G401 (cell line): Measurements from ENCODE around the gene GBP3. TPM values are rescaled to one million over a fixed set of nuclear protein-coding genes. Genes with fewer than 3 reads are reported as not detected.
"Not testable (repeated sequence)": the region's sequence is repeated elsewhere in the genome, so short reads cannot be mapped to it uniquely, and the experiment has no call there.

ENCODE experiments used
- DNase-seq: peaks from one replicate; pipeline ENCODE4 v3.0.0-alpha.2; 2015; ENCODE audit warnings: low spot score
- in situ Hi-C: cut with HindIII; loops from 2 replicates; pipeline ENCODE4 v1.10.0; 2016; ENCODE audit warnings: low sequenced_read_pairs, mixed read lengths
- total RNA-seq: library from RNA; depleted of rRNA; stranded (reverse); fragments of >200 nt; shearing (Covaris generic); gene quantifications from 2 replicates; pipeline ENCODE4 v1.2.3, GENCODE V29; 2014

Gene GBP3
- total RNA-seq, 1 experiment from 2014 or later: not detected

GRCh38 chr1:89042491-89042890, 19.8 kb upstream of the GBP3 start:
- in situ Hi-C loops: no loop called here
- DNase-seq: no peak

- in situ Hi-C loops: no loop called here
- no peak for DNase-seq
Observed at GRCh38 chr1:89041721-89042120, 19.1 kb upstream of the GBP3 start.

DNA sequence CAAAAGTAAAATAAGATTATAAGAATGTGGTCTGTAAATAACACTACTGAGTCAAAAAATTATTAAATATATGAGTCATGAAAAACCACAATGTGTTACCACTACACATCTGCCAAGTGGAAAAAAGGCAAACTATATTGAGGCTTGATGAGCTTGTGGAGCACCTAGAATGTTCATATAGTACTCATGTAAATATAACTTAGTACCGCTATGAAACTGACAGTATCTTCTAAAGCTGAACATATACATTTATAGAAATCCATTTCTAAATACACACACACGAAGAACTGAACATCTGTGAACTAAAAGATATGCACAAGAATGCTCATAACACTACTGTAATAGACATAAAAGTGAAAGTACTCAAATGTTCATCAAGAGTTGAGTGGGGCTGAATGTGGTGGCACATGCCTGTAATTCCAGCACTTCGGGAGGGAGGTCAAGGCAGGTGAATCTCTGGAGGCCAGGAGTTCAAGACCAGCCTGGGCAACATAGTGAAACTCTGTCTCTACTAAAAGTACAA, 18.5 kb upstream of the GBP3 start:
- DNase-seq: no peak
- in situ Hi-C loops: no loop called here

- in situ Hi-C loops: no loop called here
Observed at GRCh38 chr1:89040315-89040626, 17.6 kb upstream of the GBP3 start.

DNA sequence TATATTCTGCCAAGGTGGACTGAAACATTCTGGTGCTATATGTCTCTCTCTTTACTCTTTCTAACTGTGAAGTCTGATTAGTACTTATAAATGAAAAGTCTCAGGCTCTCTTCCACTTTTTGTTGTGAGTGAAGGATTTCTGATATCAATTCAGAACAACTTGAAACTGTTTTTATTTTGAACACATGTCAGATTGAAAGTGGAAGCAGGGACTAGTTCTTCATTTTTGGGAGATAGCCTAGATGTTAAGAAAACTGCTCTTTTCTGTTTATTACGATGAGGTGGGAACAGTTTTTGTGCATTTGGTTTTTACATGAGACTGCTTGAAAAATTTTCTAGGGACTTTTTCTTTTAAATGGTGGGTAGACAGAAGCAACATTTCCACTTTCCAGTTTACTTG, 14.5 kb upstream of the GBP3 start:
- in situ Hi-C loops: no loop called here
- no peak for DNase-seq

More at GRCh38 chr1:89040315-89040626, 17.6 kb upstream of the GBP3 start:
- no peak for DNase-seq

DNA sequence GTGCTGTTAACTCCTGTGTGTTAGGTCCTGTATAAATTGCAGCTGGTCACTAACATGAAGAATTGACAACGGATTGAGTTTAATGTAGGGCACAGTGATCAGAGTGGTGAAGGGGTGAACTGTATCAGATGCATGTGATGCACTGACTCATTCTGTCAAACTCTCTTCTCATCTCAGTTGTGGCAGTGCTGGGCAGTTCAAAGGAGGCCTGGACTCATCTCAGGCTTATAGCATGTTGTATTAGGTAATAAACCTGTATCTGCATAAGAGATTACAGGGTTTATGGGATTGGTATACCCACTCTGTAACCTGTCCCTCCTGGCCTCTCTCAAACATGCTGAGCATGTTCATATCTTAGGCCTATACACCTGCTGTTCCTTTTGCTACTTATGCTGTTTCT, 12.4 kb upstream of the GBP3 start:
- DNase-seq: no peak
- in situ Hi-C loops: no loop called here

- DNase-seq, in situ Hi-C loops: not testable (repeated sequence)
Observed at GRCh38 chr1:89034004-89034403, 11.3 kb upstream of the GBP3 start.

GRCh38 chr1:89029051-89029450, 6.4 kb upstream of the GBP3 start:
- in situ Hi-C loops, DNase-seq: not testable (repeated sequence)

- in situ Hi-C loops: no loop called here
- no peak for DNase-seq
Observed at GRCh38 chr1:89025928-89026327, 3.3 kb upstream of the GBP3 start.

DNA sequence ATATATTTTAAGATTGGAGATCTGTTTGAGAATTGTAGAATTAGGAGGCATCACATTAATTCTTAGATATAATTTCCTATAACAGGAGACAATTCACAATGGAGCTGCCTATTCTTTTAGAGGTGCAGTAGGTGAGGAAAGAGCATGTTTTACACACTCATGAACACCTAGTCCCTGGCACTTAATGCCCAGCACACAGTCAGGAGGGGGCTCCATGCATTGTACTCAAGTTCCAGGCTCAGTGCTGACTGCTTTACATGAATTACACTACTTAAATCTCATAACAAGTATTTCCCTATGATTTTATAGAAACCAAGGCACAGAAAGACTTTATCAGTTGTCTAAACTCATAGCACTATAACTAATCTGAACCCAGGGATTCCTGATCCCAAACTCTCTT, 360 bp upstream of the GBP3 start:
- in situ Hi-C loops: no loop called here
- no peak for DNase-seq

GRCh38 chr1:89018318-89018717, 4.3 kb downstream of the GBP3 start:
- in situ Hi-C loops, DNase-seq: not testable (repeated sequence)

DNA sequence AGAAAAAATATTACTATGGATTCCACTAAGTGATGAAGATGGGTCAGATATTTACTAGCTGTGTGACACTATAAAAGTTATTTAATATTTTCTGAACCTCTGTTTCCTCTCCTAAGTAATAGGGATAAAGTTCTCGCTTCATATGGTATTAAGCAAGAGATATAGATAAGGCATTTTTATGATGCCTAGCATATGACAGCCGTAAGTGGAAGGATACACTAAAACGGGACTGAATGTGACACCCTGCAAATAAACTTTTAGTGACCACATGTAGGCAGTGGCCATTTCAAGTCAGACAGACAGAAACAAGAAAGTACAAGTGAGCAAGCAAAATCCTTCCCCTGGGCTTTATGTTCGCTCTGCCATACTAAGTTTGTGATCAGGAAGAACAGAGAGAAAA, 14.2 kb downstream of the GBP3 start:
- DNase-seq: no peak
- in situ Hi-C loops: no loop called here

DNA sequence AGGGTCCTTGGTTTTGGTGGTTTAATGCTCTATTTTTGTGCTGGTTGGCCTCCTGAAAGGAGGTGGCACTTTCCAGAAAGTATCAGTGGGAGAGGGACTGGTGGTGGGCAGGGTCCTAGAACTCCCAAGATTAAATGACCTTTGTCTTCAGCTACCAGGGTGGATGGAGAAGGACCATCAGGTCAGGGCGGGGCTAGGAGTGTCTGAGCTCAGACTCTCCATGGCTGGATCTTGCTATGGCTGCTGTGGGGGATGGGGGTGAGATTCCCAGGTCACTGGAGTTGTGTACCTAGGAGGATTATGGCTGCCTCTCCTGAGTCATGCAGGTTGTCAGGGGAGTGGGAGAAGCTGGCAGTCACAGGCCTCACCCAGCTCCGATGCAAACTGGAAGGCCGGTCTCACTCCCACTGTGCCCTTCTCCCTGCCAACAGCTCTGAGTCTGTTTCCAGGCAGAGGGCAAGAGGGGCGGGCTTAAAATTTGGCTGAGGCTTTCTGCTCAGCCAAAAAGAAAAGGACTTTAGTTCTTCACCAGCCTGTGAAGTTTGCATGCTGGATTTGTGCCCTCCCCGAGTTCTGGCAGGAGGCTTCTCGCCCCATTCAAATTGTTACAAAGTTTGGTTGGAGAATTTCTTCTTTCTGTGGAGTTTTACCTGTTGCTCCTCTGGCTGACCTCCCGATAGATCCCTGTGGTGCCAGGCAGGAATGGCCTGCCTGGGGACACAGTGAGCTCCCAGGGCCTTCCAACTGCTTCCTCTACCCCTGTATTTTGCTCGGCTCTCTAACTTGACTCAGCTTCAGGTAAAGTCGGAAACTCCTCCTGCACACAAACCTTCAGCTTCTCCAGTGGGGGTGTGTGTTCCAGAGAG, 17.1 kb downstream of the GBP3 start:
- in situ Hi-C loops: no loop called here

DNA sequence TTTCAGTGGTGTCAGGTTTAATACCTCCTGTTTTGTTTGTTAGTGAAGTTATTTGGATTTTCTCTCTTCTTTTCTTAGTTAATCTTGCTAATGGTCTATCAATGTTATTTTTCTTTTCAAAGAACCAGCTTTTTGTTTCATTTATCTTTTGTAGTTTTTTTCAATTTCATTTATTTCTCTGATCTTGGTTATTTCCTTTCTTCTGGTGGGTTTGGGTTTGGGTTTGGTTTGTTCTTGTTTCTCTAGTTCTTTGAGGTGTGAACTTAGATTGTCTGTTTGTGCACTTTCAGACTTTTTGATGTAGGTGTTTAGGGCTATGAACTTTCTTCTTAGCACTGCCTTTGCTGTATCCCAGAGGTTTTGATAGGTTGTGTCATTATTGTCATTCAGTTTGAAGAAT, 20.5 kb downstream of the GBP3 start:
- in situ Hi-C loops, DNase-seq: not testable (repeated sequence)

More for the DNA sequence above, 17.1 kb downstream of the GBP3 start:
- DNase-seq: no peak

- DNase-seq: no peak
- in situ Hi-C loops: no loop called here
Observed at GRCh38 chr1:89001510-89001909, 21.2 kb downstream of the GBP3 start.

GRCh38 chr1:88998716-88999115, 23.9 kb downstream of the GBP3 start:
- DNase-seq: peak; percentile 82
- in situ Hi-C loops: no loop called here

DNA sequence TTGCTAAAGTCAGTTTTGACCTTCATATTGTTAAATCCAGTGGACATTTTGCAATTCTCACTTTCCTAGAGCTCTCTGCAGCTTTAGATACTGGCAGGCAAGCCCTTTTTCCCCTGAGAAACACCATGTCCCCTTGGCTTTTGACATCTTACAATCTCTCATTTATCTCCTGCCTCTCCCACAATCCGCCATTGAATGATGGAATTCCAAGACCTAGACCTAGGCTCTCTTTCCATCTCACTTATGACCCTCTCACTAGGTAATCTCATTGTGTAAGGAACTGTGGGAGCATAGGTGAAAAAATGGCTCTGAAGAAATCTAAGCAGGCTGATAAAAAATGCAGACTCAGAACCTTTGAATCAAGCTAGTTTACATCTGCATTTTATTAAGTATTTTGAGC, 32.2 kb downstream of the GBP3 start:
- no peak for DNase-seq
- in situ Hi-C loops: no loop called here

- in situ Hi-C loops: no loop called here
- DNase-seq: no peak
Observed at GRCh38 chr1:88985692-88986091, 37.0 kb downstream of the GBP3 start.

DNA sequence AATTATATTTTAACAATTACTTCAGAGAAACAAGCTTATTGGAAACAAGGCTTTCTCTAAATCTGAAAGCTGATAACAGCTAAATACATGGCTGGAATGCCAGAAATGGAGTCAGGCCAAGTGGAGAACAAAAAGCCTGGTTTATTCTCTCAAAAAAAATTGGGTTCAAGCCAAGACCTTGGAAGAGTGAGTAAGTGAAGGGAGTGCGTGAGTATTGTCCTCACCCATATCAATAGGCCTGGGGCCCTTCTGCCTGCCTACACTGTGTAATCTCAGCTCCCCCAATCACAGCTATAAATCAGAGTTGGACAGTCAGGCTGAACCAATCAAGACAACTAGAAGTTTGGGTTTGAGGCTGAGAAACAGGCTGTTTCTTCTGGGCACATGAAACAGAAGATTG, 37.6 kb downstream of the GBP3 start:
- in situ Hi-C loops: no loop called here
- DNase-seq: peak; percentile 23

- DNase-seq: no peak
- in situ Hi-C loops: no loop called here
Observed at GRCh38 chr1:88984569-88984968, 38.1 kb downstream of the GBP3 start.
